Activated CD4-positive, alpha-beta T cell treated with anti-CD3 and anti-CD28 coated beads, Interleukin-2, amount 50 U/mL, for 24 hours (primary cell): ENCODE results near the gene USP49.
"Not testable (repeated sequence)": the region's sequence is repeated elsewhere in the genome, so short reads cannot be mapped to it uniquely, and the experiment has no call there.

Experiments
- DNase-seq, 2 donors: peaks; one replicate each; pipeline ENCODE4 v3.0.0-alpha.2; 2020; ENCODE audit warnings: low read depth in 1 of 2, low spot score in 1 of 2

The USP49 gene

GRCh38 chr6:41814629-41815028, 80.5 kb downstream of the USP49 start:
- no peak for DNase-seq

- no peak for DNase-seq
These were observed 81.2 kb downstream of the USP49 start for GRCh38 chr6:41813956-41814355.

GRCh38 chr6:41813469-41813868, 81.7 kb downstream of the USP49 start:
- no peak for DNase-seq

- DNase-seq, result not testable (repeated sequence)
These were observed 83.2 kb downstream of the USP49 start for GRCh38 chr6:41811946-41812345.

- no peak for DNase-seq
These were observed 84.1 kb downstream of the USP49 start for GRCh38 chr6:41811095-41811494.

GRCh38 chr6:41805830-41806774, 89.1 kb downstream of the USP49 start:
- no peak for DNase-seq

- DNase-seq, result no peak
These were observed 93.8 kb downstream of the USP49 start for GRCh38 chr6:41801380-41801779.

- DNase-seq, result no peak
These were observed 95.6 kb downstream of the USP49 start for GRCh38 chr6:41799559-41799911.

GRCh38 chr6:41798901-41799558, 96.1 kb downstream of the USP49 start:
- no peak for DNase-seq

GRCh38 chr6:41796474-41796873, 98.7 kb downstream of the USP49 start:
- DNase-seq, result no peak

- no peak for DNase-seq
These were observed 103.2 kb downstream of the USP49 start for GRCh38 chr6:41791984-41792383.

- no peak for DNase-seq
These were observed 103.9 kb downstream of the USP49 start for GRCh38 chr6:41791305-41791704.

GRCh38 chr6:41790045-41790444, 105.1 kb downstream of the USP49 start:
- no peak for DNase-seq

GRCh38 chr6:41789390-41789724, 105.8 kb downstream of the USP49 start:
- DNase-seq, result no peak

GRCh38 chr6:41787219-41787917, 107.8 kb downstream of the USP49 start, which contains the start of gene TOMM6:
TOMM6 (plus strand) TSS chr6:41787694; CDS start chr6:41787698, 4 bp downstream.
- peak; percentile 94 for DNase-seq

- peak; percentile 74 to 76 for DNase-seq
These were observed 108.5 kb downstream of the USP49 start for GRCh38 chr6:41786451-41787218.

GRCh38 chr6:41785689-41786450, 109.3 kb downstream of the USP49 start:
- no peak for DNase-seq

- DNase-seq, result no peak
These were observed 109.9 kb downstream of the USP49 start for GRCh38 chr6:41785254-41785653.

- no peak for DNase-seq
These were observed 110.5 kb downstream of the USP49 start for GRCh38 chr6:41784581-41785171.
